Measurements from ENCODE around the gene FGD2.
"Not testable (repeated sequence)": the region's sequence is repeated elsewhere in the genome, so short reads cannot be mapped to it uniquely, and the experiment has no call there.

FGD2 gene

DNA sequence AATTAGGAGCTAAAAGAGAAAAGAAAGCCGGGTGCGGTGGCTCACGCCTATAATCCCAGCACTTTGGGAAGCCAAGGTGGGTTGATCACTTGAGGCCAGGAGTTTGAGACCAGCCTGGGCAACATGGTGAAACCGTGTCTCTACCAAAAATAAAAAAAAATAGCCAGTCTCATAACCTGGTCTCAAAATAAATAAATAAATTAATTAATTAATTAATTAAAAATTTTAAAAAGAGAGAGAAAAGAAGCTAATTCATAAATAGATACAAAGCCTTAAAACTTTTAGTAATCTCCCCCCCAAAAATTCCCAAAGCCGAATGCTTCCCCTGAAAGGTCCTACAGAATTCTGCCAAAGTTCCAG is 53.5 kb downstream of the FGD2 start:
- DNase-seq (ENCODE audit: low spot score) = not testable (repeated sequence)

DNA sequence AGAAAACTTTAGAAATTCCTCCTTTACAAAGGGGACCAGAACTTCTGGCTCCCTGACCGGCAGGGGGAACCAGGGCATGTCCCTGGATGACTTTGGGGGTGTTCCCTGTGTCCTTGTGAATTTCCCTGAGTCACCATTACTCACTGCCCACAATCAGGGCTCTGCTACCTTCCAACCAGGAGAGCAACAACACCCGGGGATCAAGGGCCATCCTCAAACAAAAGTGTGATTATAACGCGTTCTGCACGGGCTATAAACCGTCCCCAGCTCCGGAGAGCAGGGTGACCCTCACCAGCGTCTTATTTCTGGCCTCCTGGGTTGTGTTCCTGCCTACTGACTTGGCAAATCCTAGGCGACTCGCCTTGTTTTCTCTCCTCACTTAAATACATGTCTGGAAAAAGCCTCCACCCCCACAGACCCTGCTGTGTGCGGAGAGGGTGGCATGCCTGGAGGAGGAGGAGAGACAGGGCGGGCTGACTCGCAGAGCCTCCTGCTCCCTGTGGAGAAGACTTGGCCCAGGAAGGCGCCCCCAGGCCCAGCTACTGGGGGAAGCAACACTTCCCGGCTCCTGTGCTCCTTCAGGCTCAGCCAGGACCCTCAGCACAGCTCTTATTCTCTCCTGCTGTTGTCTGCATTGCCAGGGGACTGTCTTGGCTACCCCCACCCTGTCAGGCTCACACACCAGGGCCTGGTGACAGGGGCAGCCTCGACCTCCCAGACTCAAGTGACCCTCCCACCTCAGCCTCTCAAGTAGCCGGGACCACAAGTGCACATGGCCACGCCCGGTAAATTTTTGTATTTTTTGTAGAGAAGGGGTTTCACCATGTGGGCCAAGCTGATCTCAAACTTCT is 54.1 kb downstream of the FGD2 start:
- peak; percentile 96 for DNase-seq (ENCODE audit: low spot score)

DNA sequence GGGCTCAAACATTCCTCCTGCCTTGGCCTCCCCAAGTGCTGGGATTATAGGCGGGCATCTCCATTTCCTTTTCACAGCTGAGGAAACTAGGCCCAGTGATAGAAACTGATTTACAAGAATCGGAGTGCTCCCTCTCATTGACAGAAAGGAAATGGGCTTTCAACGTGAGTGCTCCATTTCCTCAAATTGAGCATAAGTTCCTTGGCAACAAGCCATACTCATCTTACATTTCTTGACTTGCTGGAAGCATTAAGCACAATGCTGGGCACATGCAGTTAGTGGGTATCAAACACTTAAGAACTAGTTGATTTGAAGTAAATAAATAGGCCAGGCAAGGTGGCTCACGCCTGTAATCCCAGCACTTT is 54.7 kb downstream of the FGD2 start:
- DNase-seq (ENCODE audit: low spot score) = no peak

DNA sequence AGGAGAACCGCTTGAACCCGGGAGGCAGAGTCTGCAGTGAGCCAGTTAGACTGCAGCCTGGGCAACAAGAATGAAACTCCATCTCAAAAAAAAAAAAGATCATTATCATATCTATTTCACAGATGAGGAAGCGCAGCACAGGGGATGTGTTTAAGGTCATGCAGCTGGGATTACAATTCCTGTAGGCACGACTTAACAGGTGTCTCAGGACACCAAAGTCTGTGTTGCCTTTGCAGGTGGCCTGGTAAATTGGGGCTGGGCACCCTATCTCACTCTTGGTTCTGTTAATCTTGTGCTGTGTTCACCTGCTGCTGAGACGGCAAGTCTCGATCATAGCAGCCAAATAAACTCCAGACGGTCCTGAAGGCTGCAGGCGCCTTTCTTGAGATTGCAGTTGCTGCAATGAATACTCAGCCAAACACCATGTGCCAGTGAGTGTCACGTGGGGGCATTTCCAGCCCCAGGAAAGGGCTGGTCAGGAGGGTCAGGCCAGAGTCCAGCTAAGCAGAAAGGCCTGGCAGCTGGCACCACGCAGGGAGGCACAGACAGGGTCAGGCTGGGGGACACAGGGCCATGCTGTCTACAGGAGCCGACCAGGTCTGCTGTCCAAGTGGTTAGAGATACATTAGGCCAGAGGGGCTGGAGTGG is 55.8 kb downstream of the FGD2 start:
- DNase-seq (ENCODE audit: low spot score) = no peak

DNA sequence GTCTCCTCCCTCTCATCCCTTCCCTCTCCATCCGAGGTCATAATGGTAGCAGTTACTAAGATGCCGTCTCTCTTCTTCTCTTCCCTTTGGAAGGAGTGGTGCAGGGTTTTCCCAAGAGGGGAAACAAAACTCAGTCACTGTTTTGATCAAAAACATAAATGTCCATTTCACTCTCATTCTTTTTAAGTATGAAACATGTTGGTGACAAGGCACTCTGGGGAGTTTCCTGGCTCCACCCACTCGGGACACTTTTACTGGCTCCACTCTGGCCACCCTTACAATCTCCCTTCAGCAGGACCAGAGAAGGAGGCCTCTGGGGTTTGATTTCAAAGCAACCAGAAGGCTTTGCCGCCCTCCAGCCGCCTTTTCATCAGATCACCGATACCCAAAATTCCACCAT is 57.0 kb downstream of the FGD2 start:
- DNase-seq (ENCODE audit: low spot score) = no peak

DNA sequence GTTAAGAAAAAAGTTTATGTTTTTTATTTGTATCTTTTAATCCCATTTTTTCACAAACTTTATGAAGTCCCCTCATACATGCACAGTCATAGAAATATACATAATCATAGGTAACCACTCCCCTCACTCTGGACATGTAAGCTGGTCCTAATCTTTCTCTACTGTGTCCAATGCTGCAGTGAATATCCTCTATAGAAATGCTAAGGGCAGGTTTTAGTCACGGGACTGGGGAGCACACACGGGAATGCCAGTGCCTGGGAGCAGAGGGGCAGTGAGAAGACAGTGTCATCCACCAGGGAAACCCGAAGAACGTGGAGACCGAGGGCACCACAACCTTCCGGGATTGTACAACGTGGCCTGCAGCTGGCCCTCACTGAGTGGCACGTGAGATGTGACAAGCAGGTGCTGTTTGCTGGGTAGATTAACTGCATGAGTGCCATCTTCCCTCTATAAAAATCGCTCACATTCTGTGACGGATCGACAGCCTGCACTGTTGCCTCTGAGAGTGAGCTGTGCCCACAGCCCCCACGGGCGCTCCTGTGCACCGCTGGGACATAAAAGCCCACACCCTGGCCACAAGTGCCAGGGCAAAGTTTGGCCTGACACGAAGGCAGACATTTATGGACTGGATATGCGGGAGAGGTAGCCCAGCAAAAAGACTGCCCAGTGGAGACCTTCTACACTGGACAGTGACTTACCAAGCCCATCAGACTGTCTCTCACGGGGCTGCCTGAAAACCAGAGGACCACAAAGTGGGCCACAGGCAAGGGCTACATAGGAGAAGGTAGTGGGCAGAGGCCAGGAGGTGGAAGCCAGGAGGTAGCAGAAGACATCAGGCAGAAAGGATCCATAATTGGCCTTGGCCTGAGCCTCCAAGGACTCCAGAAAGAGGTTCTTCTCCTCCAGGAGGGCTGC is 63.2 kb downstream of the FGD2 start:
- DNase-seq (ENCODE audit: low spot score) = no peak

DNA sequence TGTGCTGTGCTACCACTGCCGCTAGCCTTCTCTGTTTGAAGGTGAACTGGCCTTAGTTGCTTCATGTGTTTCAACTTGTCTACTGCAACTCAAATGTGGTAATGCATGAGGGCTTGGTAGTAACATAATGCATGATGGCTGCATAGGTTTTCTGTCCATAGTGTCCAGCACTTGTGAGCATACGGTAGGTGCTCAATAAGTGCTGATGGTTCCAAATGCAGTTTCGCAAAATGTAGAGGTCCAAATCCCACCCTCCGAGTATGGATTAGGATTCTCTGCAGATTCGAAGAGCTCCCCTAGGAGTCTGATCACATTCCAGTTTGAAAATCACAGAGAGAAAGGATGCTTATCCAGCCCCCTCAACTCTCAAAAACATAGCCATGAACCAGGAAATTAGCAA is 64.2 kb downstream of the FGD2 start:
- DNase-seq (ENCODE audit: low spot score) = no peak

DNA sequence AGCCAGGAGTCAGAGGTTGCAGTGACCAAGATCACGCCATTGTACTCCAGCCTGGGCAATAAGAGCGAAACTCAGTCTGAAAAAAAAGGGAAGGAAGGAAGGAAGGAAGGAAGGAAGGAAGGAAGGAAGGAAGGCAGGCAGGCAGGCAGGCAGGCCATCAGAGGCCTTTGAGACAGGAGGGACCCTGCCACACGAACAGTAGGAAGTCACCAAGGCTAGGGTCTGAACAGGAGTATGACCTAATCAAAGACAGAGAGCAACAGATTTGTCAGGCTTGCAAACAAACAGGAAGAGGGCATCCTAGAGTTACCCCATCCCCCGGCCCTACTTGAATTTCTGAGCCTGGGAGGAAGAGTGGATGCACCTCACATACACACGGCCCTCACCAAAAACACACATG is 67.1 kb downstream of the FGD2 start:
- DNase-seq (ENCODE audit: low spot score) = no peak

DNA sequence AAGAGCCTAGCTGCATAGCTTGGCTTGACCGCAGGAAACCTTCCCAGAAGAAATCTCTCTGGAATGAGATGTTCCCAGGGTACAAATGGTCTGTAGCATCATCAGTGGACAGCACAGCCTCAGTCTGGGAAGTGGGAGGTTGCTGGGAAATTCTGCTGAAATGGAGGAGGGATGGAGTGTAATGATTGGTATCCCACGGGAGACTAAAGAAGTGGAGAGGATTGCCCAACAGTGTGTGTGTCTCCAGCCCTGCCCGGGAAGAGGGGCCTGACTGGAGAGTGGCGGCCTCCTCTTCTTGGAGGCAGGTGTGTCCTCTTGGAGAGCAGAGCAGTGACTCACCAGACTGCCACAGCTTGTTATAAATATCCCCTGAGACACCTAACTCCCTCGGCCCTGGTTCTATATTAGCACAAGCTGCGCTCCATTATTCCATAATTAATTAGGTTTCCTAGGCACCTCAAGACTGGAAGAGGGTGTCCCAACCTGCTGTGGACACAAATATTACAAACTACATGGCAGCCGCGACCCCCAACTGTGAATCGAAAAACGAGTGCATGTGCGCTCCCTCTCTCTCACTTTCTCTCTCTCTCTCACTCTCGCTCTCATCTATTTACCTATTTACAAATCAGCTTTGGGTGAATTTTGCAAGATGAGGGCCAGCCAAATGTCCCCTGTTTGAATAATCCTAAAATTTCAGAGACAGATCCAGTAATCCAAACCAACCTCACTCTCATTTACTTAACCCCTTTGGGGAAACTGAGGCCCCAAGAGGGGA is 68.8 kb downstream of the FGD2 start:
- no peak for DNase-seq (ENCODE audit: low spot score)

DNA sequence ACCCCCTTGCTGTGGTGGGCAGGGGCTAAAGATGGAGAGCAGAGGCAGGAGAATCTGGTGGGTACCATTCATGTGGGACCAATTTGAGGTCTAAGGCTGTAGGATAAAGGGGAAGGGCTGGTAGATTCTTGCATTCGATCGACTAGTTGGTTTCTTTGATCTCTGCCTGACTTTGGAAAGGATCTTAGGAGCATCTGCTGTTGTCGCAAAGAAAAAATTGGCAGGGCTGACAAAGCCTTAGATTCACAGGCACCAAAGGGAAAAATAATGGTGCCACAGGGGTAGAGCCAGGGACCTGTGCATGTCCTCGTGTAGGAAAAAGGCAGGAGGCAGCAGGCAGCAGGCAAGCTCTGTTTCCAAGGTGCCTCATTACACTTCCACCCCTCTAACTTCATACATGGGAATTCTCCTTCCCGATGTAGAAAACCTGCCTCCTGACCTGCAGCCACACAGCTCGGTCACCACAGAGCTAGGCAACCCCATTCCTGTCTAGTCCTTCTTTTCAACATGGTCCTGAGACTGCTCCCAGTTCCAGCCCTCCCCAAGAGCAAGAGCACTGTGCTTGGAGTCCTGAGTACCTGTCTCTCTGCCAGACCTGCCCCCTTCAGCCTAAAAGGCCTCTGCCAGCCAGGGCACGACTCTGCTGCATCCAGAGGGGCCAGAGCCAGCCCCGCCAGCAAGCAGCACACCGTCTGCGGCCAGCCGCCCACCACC is 71.9 kb downstream of the FGD2 start:
- no peak for DNase-seq (ENCODE audit: low spot score)

DNA sequence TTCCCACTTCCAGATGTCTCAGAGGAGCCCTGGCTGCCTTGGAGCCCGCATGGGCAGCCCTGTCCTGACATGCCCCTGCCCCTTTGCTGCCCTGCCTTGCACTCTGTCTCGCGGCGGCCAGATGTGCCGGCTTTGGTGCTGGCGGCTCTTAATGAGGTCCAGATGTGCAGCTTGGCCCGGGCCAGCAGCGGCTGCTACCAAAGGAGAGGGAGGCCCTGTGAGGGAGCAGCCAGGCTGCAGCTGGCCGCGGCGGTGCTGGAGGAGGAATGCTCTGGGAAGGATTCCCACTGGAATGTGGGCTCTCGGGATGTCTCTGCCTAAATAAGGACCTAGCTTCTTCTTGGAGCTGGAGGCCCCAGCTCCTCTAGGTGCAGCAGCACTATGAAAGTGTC is 72.4 kb downstream of the FGD2 start:
- DNase-seq (ENCODE audit: low spot score) = peak; percentile 98

Measured in AG08395 (cell line).